CD4-positive, alpha-beta T cell treated with Interleukin-10 for 1 hour (primary cell): ENCODE measurements around the gene ZMYM2.
"Not testable (repeated sequence)": the region's sequence is repeated elsewhere in the genome, so short reads cannot be mapped to it uniquely, and the experiment has no call there.

ENCODE experiments used
- DNase-seq: peaks from one replicate; pipeline ENCODE4 v3.0.0-alpha.2; 2020

Gene ZMYM2

DNA sequence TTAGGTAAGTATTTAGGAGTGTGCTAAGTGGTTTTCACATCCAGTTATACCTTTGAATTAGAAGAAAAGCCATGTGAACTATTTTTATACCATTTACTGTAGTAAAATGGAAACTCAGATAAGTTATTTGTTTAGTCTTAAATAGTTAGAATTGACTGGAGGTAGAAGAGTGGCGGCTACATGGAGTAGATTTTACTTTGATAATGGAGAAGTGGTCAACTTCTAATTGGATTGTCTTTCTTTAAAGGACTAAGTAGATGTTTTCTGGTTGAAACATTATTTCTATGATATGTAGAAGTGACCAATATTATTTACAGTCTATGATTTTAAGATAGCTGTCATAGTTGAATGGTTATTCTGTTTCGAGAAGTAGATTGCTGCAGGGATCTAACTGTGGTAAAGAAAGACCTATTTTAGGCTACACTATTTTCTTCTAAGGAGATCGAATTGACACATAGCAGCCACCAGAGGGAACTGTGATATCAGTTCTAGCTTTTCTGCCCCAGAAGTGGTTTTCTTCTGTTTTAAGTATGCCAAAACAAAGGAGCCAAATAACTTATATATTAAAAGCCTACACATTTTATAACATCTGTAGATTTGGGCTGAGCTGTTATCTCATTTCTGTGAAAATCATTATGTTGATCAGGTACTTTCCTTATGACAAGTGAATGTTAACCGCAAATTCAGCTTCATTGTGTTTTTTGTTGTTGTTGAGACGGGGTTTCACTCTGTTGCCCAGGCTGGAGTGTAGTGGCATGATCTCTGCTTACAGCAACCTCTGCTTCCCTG lies 26.1 kb downstream of the ZMYM2 start:
- DNase-seq: peak; percentile 44

DNA sequence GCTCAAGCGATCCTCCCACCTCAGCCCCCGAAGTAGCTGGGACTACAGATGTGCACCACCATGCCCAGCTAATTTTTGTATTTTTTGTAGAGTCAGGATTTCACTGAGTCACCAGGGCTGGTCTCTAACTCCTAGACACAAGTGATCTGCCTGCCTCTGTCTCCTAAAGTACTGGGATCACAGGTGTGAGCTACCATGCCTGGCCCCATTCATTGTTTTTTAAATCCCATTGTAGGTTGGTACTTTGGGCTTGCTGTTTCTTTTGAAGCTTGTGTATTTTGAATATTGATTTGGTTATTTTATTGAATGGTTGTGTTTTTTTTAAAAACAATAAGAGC lies 26.7 kb downstream of the ZMYM2 start:
- no peak for DNase-seq

DNA sequence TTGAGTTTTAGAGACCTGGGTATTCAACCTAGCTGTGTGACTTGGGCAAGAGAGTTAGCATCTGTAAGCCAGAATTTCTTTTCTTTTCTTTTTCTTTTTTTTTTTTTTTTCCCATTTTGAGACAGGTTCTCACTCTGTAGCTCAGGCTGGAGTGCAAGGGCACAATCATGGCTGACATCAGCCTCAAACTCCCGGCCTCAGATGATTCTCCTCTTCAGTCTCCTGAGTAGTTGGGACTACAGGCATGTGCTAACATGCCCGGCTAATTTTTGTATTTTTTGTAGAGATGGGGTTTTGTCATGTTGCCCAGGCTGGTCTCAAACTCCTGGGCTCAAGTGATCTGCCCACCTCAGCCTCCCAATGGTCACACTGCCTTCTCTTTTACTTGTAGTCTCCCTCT lies 33.0 kb downstream of the ZMYM2 start:
- no peak for DNase-seq

DNA sequence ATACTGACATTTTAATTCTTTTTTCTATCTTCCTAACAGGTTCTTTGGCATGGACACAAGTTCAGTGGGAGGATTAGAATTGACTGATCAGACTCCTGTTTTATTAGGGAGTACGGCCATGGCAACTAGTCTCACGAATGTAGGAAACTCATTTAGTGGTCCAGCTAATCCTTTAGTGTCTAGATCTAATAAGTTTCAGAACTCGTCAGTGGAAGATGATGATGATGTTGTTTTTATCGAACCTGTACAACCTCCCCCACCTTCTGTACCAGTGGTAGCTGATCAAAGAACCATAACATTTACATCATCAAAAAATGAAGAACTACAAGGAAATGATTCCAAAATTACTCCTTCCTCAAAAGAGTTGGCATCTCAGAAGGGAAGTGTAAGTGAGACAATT lies 34.5 kb downstream of the ZMYM2 start:
- no peak for DNase-seq

DNA sequence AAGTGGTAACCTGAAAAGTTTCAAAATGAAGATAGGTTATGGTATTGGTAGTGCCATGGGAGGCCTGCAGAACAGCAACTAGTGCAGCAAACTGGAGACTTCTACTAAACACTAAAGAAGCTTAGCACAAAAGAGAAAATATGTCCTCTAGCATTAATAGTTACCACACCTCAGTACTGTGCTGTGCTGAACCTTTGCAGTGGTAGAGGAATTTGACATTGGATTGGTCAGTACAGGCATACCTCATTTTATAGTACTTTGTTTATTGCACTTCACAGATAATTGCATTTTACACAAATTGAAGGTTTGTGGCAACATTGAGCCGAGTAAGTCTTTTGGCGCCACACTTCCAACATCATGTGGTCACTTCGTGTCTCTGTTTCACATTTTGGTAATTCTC lies 40.4 kb downstream of the ZMYM2 start:
- no peak for DNase-seq

DNA sequence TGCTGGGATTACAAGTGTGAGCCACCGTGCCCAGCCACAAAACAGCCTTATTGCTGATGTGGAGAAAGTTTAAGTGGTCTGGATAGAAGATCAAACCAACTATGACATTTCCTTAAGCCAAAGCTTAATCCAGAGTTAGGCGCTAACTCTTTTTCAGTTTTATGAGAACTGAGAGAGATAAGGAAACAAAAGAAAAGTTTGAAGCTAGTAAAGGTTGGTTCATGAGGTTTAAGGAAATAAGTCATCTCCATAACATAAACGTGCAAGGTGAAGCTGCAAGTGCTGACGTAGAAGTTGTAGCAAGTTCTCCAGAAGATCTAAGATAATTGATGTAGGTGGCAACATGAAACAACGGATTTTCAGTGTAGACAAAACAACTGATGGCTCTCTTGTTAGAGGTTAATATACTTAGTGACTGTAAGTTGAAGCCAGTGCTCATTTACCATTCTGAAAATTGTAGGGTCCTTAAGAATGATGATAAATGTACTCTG lies 41.6 kb downstream of the ZMYM2 start:
- DNase-seq: no peak

DNA sequence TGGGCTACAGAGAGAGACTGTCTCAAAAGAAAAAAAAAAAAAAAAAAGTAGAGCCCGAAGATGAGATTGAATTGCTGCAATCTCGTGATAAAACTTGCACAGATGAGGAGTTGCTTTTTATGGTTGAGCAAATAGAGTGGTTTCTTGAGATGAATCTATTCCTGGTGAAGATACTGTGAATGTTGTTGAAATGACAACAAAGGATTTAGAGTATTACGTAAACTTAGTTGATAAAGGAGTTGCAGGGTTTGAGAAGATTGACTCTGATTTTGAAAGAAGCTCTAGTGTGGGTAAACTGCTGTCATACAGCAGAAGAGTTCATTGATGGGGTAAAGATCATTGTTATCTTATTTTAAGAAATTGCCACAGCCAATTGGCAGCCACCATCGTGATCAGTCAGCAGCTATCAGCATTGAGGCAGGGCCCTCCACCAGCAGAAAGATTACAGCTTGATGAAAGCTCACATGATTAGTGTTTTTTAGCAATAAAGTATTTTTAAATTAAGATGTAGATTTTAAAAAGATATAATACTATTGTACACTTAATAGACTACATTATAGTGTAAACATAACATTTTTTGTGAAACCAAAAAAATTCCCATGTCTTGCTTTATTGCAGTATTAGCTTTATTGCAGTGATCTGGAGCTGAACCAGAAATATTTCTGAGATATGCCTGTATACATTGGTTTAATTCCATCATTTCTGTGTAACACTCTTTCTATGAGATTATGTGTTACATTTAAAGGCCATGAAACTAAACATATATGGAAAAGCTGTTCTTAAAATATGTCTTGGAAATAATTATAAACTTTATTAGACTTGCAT lies 43.1 kb downstream of the ZMYM2 start:
- no peak for DNase-seq

DNA sequence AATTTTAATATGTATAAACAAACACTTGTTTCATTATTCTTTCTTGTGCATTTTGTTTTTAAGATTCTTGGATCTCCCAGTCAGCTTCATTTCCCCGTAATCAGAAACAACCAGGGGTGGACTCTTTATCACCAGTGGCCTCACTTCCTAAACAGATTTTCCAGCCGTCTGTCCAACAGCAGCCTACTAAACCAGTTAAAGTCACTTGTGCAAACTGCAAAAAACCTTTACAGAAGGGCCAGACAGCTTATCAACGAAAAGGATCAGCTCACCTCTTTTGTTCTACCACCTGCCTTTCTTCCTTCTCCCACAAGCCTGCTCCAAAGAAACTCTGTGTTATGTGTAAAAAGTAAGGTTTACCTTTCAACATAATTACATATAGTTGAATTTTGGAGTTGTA lies 44.3 kb downstream of the ZMYM2 start:
- no peak for DNase-seq

DNA sequence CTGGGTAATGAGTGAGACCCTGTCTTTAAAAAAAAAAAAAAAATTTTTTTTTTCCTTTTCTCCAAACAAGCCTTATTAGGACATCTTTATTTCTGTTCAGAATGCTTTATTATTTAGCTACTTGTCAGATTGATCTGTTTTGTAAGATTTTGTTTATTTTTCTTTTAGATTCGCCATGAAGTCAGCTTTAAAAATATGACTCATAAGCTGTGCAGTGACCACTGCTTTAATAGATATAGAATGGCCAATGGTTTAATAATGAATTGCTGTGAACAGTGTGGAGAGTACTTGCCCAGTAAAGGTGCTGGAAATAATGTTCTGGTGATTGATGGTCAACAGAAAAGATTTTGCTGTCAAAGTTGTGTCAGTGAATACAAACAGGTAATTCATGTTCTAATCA lies 47.7 kb downstream of the ZMYM2 start:
- no peak for DNase-seq

DNA sequence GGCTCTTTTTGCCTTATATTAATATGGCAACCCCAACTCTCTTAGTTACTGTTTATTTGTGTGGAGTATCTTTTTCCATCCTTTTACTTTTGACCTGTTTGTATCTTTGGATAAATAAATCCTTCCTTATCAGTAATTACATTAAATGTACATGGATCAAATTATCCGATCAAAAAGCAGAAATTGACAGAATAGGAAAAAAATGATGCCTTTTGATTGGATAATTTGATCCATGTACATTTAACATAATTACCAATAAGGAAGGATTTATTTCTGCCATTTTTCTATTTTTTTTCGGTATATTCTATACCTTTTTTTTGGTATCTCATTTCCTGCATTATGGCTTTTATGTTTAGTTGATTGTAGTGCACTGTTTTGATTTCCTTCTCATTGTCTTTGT lies 57.2 kb downstream of the ZMYM2 start:
- no peak for DNase-seq

DNA sequence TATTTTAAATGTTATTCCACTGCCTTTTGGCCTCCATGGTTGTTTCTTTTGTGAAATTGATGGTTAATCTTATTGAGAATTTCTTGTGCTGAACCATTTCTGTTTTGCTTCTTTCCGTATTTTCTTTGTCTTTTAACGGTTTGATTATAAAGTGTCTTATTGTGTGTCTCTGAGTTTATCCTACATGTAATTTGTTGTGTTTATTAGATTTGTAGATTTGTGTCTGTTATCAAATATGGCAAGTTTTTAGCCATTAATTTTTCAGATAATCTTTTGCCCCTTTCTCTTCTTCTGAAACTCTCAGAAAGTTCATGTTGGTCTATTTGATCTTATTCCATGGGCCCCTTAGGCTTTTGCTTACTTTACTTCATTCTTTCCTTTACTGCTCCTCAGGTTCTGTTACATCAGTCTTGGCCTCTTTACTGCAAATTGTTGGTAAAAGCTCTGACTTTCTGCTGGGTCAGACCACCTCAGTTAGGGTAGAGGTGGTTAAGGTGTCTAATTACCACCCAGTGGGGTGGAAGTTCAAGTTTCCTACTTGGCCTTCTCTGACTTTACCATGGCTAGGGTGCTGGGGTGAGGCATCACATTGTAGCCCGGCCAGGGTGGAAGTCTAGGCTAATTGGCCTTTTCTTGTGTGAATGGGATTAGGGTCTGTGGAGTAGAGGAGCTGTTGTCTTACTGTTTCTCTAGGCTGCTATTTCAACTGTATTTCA lies 58.3 kb downstream of the ZMYM2 start:
- no peak for DNase-seq

DNA sequence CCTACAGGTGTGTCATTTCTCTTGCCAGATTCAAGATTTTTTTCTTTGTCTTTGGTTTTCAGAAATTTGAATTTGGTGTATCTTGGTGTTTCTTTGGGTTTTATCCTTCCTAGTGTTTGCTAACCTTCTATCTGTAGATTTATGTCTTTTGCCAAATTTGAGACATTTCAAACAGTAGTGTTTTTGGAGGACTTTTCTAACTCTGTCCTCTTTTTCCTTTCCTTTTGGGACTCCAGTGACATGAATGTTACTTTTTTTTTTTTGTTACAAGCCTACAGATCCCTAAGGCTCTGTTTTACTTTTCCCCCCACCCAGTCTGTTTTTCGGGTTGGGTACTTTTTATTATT lies 58.8 kb downstream of the ZMYM2 start:
- no peak for DNase-seq

DNA sequence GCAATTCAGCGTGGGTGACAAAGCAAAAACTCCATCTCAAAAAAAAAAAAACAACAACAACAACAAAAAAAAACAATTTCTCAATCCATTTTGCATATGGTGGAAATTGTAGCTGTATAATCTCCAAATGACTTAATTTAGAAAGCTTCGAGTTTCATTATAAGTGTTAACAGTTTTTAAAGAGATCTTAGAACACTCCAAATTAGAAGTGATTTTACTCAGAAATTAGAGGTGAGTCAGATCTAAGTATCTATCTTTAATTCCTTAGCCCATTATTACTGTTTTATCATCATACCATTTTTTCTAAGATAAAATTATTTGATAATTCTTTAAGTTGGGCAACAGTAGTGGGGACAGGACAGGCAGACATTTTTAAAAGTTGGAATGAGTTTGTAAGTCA lies 60.5 kb downstream of the ZMYM2 start:
- no peak for DNase-seq

DNA sequence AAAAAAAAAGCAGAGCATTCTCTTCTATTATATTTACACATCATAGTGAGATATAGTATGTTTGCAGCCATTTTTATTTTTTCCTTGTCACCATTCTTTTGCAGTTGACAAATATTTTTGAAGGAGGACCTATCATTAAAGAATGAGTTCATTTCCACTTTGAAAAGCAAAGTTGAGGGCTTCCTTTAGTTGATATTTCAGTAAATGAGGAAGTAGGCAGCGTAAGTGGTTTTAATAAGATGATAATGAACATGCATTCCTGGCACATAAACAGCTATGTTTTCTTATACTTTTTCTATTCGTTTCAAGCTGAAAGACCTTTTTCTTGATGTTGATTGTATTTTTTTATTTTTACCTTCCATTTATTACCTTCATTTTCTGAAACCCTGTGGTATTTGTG lies 66.2 kb downstream of the ZMYM2 start:
- DNase-seq: no peak

DNA sequence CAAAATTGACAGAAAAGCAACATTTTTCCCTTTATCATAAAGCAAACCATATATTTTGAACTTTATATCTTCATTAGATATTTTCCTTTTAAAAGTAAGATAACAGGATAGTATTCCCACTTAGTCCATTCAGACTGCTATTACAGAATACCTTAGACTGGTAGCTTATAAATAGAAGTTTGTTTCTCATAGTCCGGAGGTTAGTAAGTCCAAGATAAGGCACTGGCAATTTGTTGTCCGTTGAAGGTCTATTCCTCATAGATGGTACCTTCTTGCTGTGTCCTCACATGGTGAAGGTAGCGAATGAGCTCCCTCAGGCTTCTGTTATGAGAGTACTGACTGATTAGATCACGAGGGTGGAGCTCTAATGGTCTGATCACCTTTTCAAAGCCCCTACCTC lies 70.4 kb downstream of the ZMYM2 start:
- DNase-seq: no peak

DNA sequence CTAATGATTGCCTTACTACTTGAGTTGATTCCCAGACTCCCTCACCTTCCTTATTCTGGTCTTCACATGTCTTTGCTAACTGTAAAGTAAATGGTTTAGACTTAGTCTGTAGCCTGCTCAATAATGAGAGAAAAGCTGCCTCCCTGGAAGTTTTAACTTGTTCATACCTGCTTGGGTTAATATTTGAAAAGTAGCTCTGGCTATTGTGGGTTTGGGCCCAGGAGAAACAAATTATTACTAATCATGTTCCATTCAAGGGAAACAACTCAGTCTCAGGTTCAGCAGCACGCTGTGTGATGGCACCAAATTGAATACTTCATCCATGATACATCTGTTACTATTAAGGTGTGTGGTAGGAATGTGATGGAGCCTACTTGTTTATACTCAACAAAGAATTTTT lies 75.0 kb downstream of the ZMYM2 start:
- DNase-seq: no peak

DNA sequence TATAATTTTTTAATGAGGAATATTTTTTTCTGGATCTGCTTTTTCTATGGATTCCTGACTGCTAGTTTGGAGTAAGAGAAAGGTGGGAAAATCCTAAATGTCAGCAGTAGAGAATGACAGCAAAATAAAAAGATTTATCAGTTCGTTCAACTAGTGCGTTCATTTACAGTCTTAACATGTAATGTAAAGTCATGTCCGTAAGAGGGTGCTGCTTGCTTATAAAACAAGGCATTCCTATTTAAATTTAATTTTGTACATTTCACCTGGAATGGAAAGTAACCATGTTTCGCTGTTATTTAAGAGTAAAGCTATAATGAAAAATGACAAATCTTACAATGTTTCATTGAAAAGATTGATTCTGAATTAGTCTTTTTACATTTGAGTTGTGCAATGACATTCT lies 76.6 kb downstream of the ZMYM2 start:
- peak; percentile 4 for DNase-seq

DNA sequence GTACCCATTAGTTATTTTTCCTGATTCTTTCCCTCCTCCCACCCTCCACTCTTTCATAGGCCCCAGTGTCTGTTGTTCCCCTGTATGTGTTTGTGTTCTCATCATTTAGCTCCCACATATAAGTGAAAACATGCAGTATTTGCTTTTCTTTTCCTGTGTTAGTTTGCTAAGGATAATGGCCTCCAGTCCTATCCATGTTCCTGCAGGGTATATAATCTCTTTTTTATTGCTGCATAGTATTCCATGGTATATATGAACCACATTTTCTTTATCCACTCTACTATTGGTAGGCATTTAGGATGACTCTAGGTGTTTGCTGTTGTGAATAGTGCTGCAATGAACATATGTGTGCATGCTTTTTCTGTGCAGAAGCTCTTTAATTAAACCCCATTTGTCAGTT lies 79.4 kb downstream of the ZMYM2 start:
- DNase-seq: no peak

DNA sequence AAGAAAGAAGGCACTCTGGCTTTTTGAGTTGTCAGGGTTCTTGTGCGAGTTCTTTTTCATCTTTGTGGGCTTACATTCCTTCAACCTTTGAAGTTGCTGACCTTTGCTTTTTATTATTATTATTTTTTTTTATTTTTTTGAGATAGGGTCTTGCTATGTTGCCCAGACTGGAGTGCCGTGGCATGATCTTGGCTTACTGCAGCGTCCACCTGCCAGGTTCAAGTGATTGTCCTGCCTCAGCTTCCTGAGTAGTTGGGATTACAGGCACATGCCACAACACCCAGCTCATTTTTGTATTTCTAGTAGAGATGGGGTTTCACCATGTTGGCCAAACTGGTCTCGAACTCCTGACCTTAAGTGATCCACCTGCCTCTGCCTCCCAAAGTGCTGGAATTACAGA lies 84.1 kb downstream of the ZMYM2 start:
- not testable (repeated sequence) for DNase-seq

DNA sequence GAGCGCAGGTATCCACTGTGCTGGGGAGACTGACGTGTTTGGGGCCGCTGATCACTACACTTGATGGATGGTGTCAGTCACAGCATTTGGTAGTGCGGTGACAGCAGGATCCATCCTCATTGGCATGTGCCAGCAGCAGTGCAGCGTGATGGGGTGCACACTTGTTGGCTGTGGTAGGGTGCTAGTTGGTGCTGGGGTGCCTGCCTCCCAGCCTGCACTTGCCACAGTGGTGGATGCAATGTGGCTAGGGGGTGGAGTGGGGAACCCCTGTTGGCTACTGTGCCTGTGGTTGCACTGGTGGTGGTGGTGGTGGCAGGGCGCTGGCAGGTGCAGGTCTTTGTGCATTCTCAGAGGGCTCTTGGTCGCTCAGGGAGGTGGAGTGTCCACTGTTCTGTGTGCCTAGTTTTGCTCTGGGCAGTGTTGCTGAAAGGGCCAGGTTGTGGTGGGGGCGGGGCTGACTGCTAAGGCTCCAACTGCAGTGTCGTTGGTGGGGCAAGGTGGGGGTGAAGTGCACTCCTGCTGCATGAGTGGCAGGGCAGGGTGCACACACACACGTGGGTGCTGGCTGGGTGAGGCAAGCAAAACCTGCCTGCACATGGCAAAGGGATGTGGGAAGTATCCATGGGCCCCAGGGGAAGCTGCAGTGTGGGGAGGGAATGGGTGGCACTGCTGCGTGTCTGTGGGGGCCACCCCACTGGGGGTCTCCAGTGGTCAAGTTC lies 84.8 kb downstream of the ZMYM2 start:
- no peak for DNase-seq

DNA sequence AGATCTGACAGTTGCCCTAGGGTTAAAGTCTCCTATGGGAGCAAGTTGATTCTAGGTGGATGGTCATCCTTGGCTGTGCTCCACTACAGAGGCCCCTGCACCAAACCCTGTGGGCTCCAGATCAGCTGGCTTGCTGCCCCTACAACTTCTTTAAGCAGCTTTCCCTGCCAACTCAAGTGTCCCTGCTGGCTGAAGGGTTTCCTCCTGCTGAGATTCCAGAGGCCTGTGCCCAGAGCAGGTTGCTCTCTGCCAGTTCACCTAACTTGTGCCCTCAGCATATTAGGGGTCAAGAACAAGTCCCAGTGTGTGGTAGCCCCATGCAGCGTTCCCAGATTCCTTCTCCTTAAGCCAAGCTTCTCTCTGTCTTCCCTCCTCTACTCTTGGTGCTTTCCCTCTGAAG lies 85.6 kb downstream of the ZMYM2 start:
- no peak for DNase-seq

DNA sequence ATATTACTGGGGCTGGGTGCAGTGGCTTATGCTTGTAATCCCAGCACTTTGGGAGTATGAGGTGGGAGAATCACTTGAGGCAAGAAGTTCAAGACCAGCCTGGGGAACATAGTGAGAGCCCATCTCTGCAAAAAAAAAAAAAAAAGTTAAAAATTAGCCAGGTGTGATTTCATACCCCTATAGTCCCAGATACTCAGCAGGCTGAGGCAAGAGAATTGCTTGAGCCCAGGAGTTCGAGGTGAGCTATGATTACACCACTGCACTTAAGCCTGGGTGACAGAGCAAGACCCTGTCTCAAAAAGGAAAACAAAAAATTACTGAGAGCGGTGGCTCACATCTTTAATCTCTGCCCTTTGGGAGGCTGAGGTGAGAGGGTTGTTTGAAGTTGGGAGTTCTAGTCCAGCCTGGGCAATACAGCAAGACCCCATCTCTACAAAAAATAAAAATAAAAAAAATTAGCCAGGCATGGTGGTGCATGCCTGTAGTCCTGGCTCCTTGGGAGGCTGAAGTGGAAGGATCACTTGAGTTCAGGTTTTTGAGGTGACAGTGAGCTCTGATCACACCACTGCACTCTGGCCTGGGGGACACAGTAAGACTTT lies 87.5 kb downstream of the ZMYM2 start:
- DNase-seq: no peak
